NCI-H2196 treated with DMSO at 0.1 percent for 48 hours (cell line): ENCODE measurements around the gene TLN1.

Experiments
- DNase-seq: peaks from one replicate; lab custom pipeline; 2025; ENCODE audit not compliant: unreplicated experiment; lab: John Stamatoyannopoulos, UW

The TLN1 gene

GRCh38 chr9:35711501-35712428 lies 20.2 kb downstream of the TLN1 start:
- DNase-seq: no peak

GRCh38 chr9:35710818-35711500 lies 21.0 kb downstream of the TLN1 start:
- DNase-seq: no peak

GRCh38 chr9:35708146-35708545 lies 23.8 kb downstream of the TLN1 start:
- DNase-seq: no peak

- DNase-seq: no peak
These were observed 25.0 kb downstream of the TLN1 start for GRCh38 chr9:35706951-35707350.

GRCh38 chr9:35705836-35706430 lies 26.1 kb downstream of the TLN1 start:
- no peak for DNase-seq

DNA sequence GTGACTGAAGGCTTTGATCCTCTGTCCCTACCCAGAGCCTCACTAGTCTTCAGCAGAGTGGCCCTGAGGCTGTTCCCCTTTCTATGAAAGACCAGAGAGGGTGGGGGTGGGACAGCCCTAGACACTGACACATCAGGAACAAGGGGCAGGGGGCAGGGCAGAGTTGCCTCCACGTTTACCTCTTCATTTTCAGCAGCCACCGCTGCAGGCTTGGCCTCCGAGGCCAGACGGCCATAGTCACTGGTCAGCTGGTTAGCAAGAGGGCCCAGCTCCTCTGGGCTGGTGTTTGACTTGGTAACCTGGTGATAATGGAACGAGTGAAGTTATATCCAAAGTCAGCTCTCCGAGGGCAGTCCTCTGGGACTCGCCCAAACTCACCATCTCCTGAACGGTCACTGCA lies 26.6 kb downstream of the TLN1 start:
- DNase-seq: no peak

GRCh38 chr9:35703906-35704672 lies 27.9 kb downstream of the TLN1 start:
- no peak for DNase-seq

GRCh38 chr9:35702696-35703095 lies 29.3 kb downstream of the TLN1 start:
- no peak for DNase-seq

DNA sequence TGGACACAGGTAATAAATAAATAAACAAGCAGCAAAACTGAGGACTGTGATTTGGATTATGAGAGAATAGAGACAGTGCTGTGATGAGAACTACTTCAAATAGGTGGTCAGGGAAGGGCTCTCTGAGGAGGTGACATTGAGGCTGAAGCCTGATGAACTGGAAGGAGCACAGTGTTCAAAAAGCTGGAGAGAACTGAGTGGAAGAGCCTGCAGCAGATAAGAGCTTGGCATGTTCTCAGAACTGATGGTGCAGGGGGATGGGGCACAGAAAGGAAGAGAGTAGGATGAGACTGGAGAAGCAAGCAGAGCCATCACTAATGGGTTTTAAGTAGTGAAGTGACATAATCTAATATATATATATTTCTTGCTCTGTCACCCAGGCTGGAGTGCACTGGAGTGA lies 31.1 kb downstream of the TLN1 start:
- DNase-seq: no peak

DNA sequence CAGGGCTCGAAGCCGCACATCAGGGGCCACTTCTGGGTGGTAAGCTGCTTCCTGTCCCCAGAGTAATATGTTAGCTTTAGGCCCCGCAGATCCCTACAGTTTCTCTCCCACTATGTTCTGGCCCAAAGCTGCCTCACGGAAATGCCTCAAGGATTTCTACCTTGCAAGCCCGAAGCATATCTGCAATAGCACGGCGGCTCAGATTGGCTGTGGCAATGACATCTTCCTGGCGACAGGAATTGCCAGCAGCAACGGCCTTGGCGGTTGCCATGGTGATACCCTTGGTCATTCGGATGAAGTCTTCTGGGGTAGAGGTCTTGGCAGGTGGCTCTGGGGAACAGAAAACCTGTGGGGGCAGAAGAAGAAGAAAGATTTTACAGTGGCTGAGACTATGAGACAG lies 32.0 kb downstream of the TLN1 start:
- DNase-seq: no peak

- no peak for DNase-seq
These were observed 33.8 kb downstream of the TLN1 start for GRCh38 chr9:35698231-35698630.

- no peak for DNase-seq
These were observed 34.5 kb downstream of the TLN1 start for GRCh38 chr9:35697486-35697885.

DNA sequence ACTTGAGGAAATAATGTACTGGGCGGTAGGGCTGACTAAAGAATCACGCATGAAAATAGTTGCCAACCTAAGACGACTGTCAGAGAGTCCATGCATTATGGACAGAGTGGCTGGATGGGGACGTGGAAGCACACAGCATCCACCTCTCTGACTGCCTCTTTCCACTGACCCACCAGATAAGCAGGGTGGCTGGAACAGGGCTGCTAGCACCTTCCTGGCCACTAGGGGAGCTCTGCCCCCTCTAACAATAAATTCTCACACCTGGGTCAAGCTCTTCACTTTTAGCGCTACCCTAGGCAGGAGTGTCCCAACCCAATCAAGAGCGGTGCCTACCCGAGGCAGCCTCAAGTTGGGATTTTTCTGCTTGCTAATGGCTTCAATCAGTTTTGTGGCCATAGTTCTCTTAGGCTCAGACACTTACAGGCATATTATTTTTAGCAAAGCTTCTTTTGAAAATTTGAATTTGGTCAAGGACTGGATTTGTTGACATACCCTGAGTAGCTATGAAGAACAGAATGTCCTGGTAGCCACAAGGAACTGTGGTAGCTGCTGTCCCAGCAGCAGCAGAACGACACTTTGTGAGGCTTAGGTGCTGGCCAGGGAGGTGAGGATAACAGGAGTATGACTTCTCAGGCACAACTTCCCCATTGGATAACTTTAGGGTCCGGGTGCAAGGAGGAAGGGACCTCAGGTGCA lies 35.3 kb downstream of the TLN1 start:
- DNase-seq: no peak

GRCh38 chr9:35695943-35696401 lies 36.0 kb downstream of the TLN1 start:
- no peak for DNase-seq

DNA sequence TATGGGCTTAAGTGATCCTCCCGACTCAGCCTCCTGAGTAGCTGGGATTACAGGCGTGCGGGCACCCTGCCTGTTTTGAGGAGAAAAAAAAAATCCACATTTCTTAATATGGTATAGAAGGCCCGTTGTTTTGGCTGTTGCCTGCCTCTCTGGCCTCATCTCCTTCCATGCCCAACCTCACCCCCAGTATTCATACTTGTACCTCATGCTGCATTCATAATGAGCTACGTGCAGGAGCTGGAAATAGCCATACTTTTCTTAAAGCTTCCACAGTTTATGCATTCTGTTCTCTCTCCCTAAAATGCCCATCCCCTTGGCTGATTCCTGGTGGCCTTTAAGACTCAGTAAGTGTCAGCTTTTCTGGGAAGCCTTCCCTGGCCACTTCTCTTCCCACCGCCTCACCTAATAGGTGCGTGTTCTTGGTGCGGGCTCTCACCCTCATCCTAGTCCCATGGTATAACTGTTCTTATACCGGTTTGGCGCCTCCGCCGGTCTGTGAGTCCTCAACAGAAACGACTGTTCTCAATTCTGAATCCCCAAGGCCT lies 40.2 kb downstream of the TLN1 start:
- DNase-seq: no peak

- no peak for DNase-seq
These were observed 40.7 kb downstream of the TLN1 start for GRCh38 chr9:35691334-35691650.

DNA sequence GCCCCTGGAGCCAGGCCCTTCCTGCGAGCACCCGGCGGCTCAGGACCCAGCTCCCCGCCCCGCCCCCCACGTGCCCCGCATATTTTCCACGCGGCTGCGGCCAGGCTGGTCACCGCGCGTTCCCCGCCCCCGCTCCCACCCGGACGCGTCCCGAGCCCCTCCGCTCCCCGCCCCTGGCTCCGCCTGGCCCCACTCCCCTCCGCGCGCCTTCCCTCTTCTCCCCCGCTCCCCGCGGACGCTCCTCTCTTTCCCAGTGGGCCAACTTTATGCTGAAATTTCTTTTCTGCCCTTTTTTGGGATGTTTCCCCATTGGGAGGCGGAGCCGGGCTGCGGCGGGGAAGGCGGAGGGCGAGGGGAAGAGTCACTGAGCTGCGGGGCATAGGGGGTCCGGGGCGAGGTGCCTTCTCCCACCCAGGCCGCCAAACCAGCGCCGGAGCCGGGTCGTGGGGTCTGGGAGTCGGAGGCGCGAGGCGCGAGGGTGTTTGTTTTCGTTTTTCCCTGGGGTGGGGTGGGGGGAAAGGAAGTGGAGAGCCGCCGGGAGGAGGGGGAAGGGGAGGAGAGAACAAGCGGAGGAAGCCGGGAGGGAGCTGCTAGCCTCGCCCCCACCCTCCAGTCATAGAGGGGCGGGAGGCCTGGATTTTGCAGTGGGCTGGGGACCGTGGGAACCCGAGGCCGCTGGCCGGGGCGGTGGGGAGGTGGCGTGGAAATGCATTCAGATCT lies 41.2 kb downstream of the TLN1 start:
- peak; percentile 26 for DNase-seq

DNA sequence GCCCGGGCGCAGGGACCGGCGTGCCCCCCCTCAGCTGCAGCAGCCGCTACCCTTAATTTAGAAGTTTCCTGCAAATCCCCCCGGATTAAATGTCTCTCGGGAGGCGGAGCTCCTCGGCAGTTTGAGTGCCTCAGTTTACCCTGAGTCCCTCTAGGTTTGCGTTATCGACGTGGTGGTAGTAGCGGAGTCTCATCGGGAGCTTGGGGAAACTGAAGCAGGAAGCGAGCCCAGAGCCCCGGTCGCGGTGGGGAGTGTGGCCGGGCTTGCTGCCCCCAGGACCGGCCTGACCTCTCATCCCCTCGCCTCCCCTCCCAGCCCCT lies 41.7 kb downstream of the TLN1 start:
- no peak for DNase-seq

- no peak for DNase-seq
These were observed 42.3 kb downstream of the TLN1 start, which contains the start of gene TPM2 for GRCh38 chr9:35689542-35690293. TSS of gene TPM2 (minus strand) at chr9:35689925. CDS start at chr9:35689817, 108 bp downstream.
